ENCODE measurements around the gene COG2. TPM values are rescaled to one million over a fixed set of nuclear protein-coding genes. Genes with fewer than 3 reads are reported as not detected.
"Not testable (repeated sequence)": the region's sequence is repeated elsewhere in the genome, so short reads cannot be mapped to it uniquely, and the experiment has no call there.

Gene COG2
- total RNA-seq, 2 experiments from 2014 or later = 25.8 to 35.8 TPM

GRCh38 chr1:230686747-230687146 is 44.5 kb downstream of the COG2 start:
- Mint-ChIP-seq H3K27ac (no peak overlapping the region), H3K4me1 (peaks cover 15% of the 10 kb centered on the region), H3K4me3 (no peak overlapping the region), H3K9me3 (ENCODE audit: low read depth) (no peaks in the 10 kb centered on the region), H3K27me3 (no peaks in the 10 kb centered on the region), H3K36me3 (peaks cover 31% of the 10 kb centered on the region)
- DNase-seq (no peak), ATAC-seq (no peak)
- CTCF ChIA-PET = no interaction called here

- Mint-ChIP-seq H3K4me1 (peaks cover 11% of the 10 kb centered on the region), H3K27ac (no peak overlapping the region), H3K27me3 (no peaks in the 10 kb centered on the region), H3K36me3 (peaks cover 32% of the 10 kb centered on the region), H3K9me3 (ENCODE audit: low read depth) (no peaks in the 10 kb centered on the region), H3K4me3 (no peak overlapping the region)
- no peak for DNase-seq
- no peak for ATAC-seq
- CTCF ChIA-PET = no interaction called here
Observed at GRCh38 chr1:230690101-230690500, 47.8 kb downstream of the COG2 start.

- no peak overlapping the region for H3K4me3 Mint-ChIP-seq
- no peak overlapping the region for H3K27ac Mint-ChIP-seq
- DNase-seq = no peak
- H3K36me3 Mint-ChIP-seq = peaks cover 23% of the 10 kb centered on the region
- no peaks in the 10 kb centered on the region for H3K27me3 Mint-ChIP-seq
- CTCF ChIA-PET = no interaction called here
- H3K4me1 Mint-ChIP-seq = peaks cover 13% of the 10 kb centered on the region
- no peaks in the 10 kb centered on the region for H3K9me3 Mint-ChIP-seq (ENCODE audit: low read depth)
- ATAC-seq = no peak
Observed at GRCh38 chr1:230691615-230692014, 49.3 kb downstream of the COG2 start.

GRCh38 chr1:230693221-230693620 is 50.9 kb downstream of the COG2 start:
- H3K36me3 Mint-ChIP-seq = peaks cover 18% of the 10 kb centered on the region

GRCh38 chr1:230693777-230694176 is 51.5 kb downstream of the COG2 start:
- no peaks in the 10 kb centered on the region for H3K27me3 Mint-ChIP-seq
- H3K4me1 Mint-ChIP-seq = peaks cover 13% of the 10 kb centered on the region
- no peaks in the 10 kb centered on the region for H3K9me3 Mint-ChIP-seq (ENCODE audit: low read depth)
- ATAC-seq = no peak
- H3K36me3 Mint-ChIP-seq = peaks cover 17% of the 10 kb centered on the region
- CTCF ChIA-PET = no interaction called here
- DNase-seq = no peak
- H3K27ac Mint-ChIP-seq = no peak overlapping the region
- H3K4me3 Mint-ChIP-seq = no peak overlapping the region

More at GRCh38 chr1:230693221-230693620, 50.9 kb downstream of the COG2 start:
- Mint-ChIP-seq H3K4me1 (peaks cover 13% of the 10 kb centered on the region), H3K4me3 (no peak overlapping the region), H3K9me3 (ENCODE audit: low read depth) (no peaks in the 10 kb centered on the region), H3K27me3 (no peaks in the 10 kb centered on the region), H3K27ac (no peak overlapping the region)
- DNase-seq (no peak), ATAC-seq (no peak)
- CTCF ChIA-PET = no interaction called here

- no peak for ATAC-seq
- Mint-ChIP-seq H3K36me3 (peaks cover 15% of the 10 kb centered on the region), H3K4me3 (no peak overlapping the region), H3K27me3 (peaks cover 5% of the 10 kb centered on the region), H3K27ac (no peak overlapping the region), H3K9me3 (ENCODE audit: low read depth) (no peaks in the 10 kb centered on the region), H3K4me1 (peaks cover 13% of the 10 kb centered on the region)
- DNase-seq = no peak
- CTCF ChIA-PET = no interaction called here
Observed at GRCh38 chr1:230694464-230694863, 52.2 kb downstream of the COG2 start.

GRCh38 chr1:230694991-230695390 is 52.7 kb downstream of the COG2 start:
- H3K36me3 Mint-ChIP-seq = peaks cover 14% of the 10 kb centered on the region
- H3K4me3 Mint-ChIP-seq = no peak overlapping the region
- H3K4me1 Mint-ChIP-seq = peaks cover 13% of the 10 kb centered on the region
- CTCF ChIA-PET = no interaction called here
- H3K27me3 Mint-ChIP-seq = peaks cover 7% of the 10 kb centered on the region
- DNase-seq = no peak
- no peak for ATAC-seq
- H3K9me3 Mint-ChIP-seq (ENCODE audit: low read depth) = no peaks in the 10 kb centered on the region
- no peak overlapping the region for H3K27ac Mint-ChIP-seq

GRCh38 chr1:230696218-230696617 is 53.9 kb downstream of the COG2 start:
- H3K4me3 Mint-ChIP-seq = no peak overlapping the region
- no peak for DNase-seq
- H3K9me3 Mint-ChIP-seq (ENCODE audit: low read depth) = no peaks in the 10 kb centered on the region
- no peak for ATAC-seq
- H3K27ac Mint-ChIP-seq = no peak overlapping the region
- H3K4me1 Mint-ChIP-seq = peaks cover 13% of the 10 kb centered on the region
- H3K36me3 Mint-ChIP-seq = peaks cover 14% of the 10 kb centered on the region
- CTCF ChIA-PET = no interaction called here
- peaks cover 7% of the 10 kb centered on the region for H3K27me3 Mint-ChIP-seq

- ATAC-seq = no peak
- CTCF ChIA-PET = no interaction called here
- Mint-ChIP-seq H3K27me3 (peaks cover 7% of the 10 kb centered on the region), H3K4me1 (peaks cover 13% of the 10 kb centered on the region), H3K36me3 (peaks cover 10% of the 10 kb centered on the region), H3K9me3 (ENCODE audit: low read depth) (no peaks in the 10 kb centered on the region), H3K27ac (no peak overlapping the region), H3K4me3 (no peak overlapping the region)
- no peak for DNase-seq
Observed at GRCh38 chr1:230696722-230697437, 54.6 kb downstream of the COG2 start.

- Mint-ChIP-seq H3K9me3 (ENCODE audit: low read depth) (no peaks in the 10 kb centered on the region), H3K27ac (no peak overlapping the region), H3K4me3 (no peak overlapping the region), H3K27me3 (peaks cover 7% of the 10 kb centered on the region), H3K36me3 (peaks cover 2% of the 10 kb centered on the region), H3K4me1 (peaks cover 13% of the 10 kb centered on the region)
- CTCF ChIA-PET = no interaction called here
- DNase-seq (no peak), ATAC-seq (no peak)
Observed at GRCh38 chr1:230698130-230698529, 55.8 kb downstream of the COG2 start.

- ATAC-seq; H3K4me3 Mint-ChIP-seq; DNase-seq; H3K27ac Mint-ChIP-seq; CTCF ChIA-PET; H3K27me3 Mint-ChIP-seq; H3K9me3 Mint-ChIP-seq (ENCODE audit: low read depth); H3K36me3 Mint-ChIP-seq: not testable (repeated sequence)
- peaks cover 12% of the 10 kb centered on the region for H3K4me1 Mint-ChIP-seq
Observed at GRCh38 chr1:230698964-230699363, 56.7 kb downstream of the COG2 start.

- CTCF ChIA-PET = no interaction called here
- Mint-ChIP-seq H3K9me3 (ENCODE audit: low read depth) (no peaks in the 10 kb centered on the region), H3K27me3 (peaks cover 7% of the 10 kb centered on the region), H3K36me3 (no peaks in the 10 kb centered on the region), H3K4me1 (peaks cover 6% of the 10 kb centered on the region), H3K27ac (no peak overlapping the region), H3K4me3 (no peak overlapping the region)
- DNase-seq = no peak
- no peak for ATAC-seq
Observed at GRCh38 chr1:230699716-230700115, 57.4 kb downstream of the COG2 start.

GRCh38 chr1:230700132-230700531 is 57.9 kb downstream of the COG2 start:
- H3K27ac Mint-ChIP-seq = no peak overlapping the region
- H3K27me3 Mint-ChIP-seq = peaks cover 7% of the 10 kb centered on the region
- no peaks in the 10 kb centered on the region for H3K9me3 Mint-ChIP-seq (ENCODE audit: low read depth)
- DNase-seq = no peak
- CTCF ChIA-PET = no interaction called here
- no peaks in the 10 kb centered on the region for H3K36me3 Mint-ChIP-seq
- ATAC-seq = no peak
- no peak overlapping the region for H3K4me3 Mint-ChIP-seq
- peaks cover 2% of the 10 kb centered on the region for H3K4me1 Mint-ChIP-seq

- CTCF ChIA-PET = no interaction called here
- Mint-ChIP-seq H3K4me1 (no peaks in the 10 kb centered on the region), H3K27ac (no peak overlapping the region), H3K4me3 (no peak overlapping the region), H3K36me3 (no peaks in the 10 kb centered on the region), H3K27me3 (peaks cover 7% of the 10 kb centered on the region), H3K9me3 (ENCODE audit: low read depth) (no peaks in the 10 kb centered on the region)
- DNase-seq (no peak), ATAC-seq (no peak)
Observed at GRCh38 chr1:230701434-230701833, 59.2 kb downstream of the COG2 start.
